Activated naive CD4-positive, alpha-beta T cell treated with anti-CD3 and anti-CD28 coated beads, Interleukin-2, amount 50 U/mL, for 24 hours (primary cell): ENCODE measurements around the gene CHI3L2.

Source experiments
- H3K27ac Mint-ChIP-seq: one replicate; pipeline ENCODE4 v1.8.0; 2021; ENCODE audit warnings: mild to moderate bottlenecking, mixed read lengths
- H3K27me3 Mint-ChIP-seq: one replicate; pipeline ENCODE4 v1.8.0; 2021; ENCODE audit warnings: mixed read lengths
- H3K36me3 Mint-ChIP-seq: one replicate; pipeline ENCODE4 v1.8.0; 2021; ENCODE audit warnings: mixed read lengths
- H3K4me1 Mint-ChIP-seq: one replicate; pipeline ENCODE4 v1.8.0; 2021; ENCODE audit warnings: mixed read lengths
- H3K4me3 Mint-ChIP-seq: one replicate; pipeline ENCODE4 v1.8.0; 2021; ENCODE audit warnings: mild to moderate bottlenecking, mixed read lengths
- H3K9me3 Mint-ChIP-seq: one replicate; pipeline ENCODE4 v1.8.0; 2021; ENCODE audit warnings: mixed read lengths

The CHI3L2 gene

DNA sequence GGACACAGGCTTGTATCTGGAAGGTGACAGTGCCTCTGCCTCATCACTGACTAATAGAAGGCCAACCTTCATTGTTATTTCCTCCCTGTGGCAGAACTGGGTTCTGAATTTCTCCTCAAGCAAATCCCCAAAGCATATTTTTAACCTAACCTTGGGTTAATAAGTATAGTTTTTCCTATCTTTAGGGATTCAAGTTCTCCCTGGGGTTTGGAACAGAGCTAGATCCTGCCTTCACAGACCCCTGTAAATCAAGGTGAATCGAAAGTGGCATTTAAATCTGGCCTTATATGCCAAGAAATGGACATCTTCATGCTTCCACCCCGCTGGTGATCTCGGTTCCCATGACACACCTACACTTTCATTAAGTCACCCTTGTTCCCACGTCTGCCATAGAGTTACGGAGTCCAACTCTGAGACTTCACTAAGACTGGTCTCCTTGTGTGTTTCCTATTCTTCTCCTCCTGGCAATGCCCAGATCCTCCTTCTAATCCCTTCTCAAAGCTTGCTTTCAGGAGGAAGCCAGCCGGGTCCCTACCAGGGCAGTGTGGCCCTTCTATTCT lies 4.3 kb upstream of the CHI3L2 start:
- Mint-ChIP-seq H3K4me1 (peaks cover 96% of the 10 kb centered on the region), H3K9me3 (peaks cover 1% of the 10 kb centered on the region), H3K27me3 (no peaks in the 10 kb centered on the region), H3K27ac (peak overlapping the region; percentile 100), H3K4me3 (peak overlapping the region; percentile 87), H3K36me3 (no peaks in the 10 kb centered on the region)

DNA sequence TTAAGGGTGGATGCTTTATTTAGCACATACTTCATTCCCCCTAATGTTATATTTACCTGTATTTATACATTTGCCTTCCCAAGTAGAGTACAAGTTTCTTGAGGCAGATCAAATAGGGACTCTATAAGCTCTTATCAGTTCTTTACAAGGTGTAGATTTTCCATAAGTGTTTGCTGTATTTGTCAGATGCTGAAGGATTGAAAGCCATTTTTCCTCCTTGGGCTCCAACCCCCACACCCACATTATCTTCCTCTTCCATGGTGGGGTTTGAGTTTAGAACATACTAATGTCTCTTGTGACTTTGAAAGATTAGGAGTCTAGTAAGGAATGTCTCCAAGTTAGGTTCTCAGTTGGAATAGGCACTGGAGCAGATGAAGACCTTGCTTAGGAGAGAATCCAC lies 2.4 kb upstream of the CHI3L2 start:
- Mint-ChIP-seq H3K4me3 (peak overlapping the region; percentile 85), H3K36me3 (no peaks in the 10 kb centered on the region), H3K27me3 (no peaks in the 10 kb centered on the region), H3K9me3 (no peaks in the 10 kb centered on the region), H3K27ac (peak overlapping the region; percentile 95), H3K4me1 (peaks cover 93% of the 10 kb centered on the region)

DNA sequence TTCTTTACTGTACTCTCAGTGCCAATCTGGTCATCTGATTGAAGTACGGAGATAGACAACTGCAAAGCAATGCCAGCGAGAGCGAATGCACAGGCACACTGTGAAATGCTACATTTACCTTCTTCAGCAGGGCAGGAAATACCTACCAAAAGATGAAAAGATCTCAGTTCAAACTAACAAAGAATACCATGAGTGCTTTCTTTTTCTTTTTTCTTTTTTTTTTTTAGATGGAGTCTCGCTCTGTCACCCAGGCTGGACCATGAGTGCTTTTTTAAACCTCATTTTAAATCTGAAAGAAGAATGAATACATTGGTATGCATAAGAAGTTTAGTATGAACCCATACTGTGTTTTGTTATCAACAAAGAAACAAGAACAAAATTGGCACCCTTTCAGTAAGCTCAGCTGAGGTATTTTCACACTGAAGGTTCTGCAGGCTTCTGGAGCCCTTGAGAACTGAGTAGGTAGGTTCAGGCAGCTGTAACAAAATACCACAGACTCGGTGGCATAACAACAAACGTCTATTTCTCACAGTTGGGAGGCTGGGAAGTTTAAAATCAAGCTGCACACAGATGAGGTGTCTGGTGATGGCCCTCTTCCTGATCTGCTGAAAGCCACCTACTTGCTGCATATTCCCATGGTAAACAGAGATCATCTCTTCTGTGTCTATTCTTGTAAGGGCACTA lies 1.7 kb upstream of the CHI3L2 start:
- Mint-ChIP-seq H3K4me3 (peak overlapping the region; percentile 85), H3K27ac (peak overlapping the region; percentile 95), H3K27me3 (no peaks in the 10 kb centered on the region), H3K4me1 (peaks cover 90% of the 10 kb centered on the region), H3K9me3 (no peaks in the 10 kb centered on the region), H3K36me3 (no peaks in the 10 kb centered on the region)

DNA sequence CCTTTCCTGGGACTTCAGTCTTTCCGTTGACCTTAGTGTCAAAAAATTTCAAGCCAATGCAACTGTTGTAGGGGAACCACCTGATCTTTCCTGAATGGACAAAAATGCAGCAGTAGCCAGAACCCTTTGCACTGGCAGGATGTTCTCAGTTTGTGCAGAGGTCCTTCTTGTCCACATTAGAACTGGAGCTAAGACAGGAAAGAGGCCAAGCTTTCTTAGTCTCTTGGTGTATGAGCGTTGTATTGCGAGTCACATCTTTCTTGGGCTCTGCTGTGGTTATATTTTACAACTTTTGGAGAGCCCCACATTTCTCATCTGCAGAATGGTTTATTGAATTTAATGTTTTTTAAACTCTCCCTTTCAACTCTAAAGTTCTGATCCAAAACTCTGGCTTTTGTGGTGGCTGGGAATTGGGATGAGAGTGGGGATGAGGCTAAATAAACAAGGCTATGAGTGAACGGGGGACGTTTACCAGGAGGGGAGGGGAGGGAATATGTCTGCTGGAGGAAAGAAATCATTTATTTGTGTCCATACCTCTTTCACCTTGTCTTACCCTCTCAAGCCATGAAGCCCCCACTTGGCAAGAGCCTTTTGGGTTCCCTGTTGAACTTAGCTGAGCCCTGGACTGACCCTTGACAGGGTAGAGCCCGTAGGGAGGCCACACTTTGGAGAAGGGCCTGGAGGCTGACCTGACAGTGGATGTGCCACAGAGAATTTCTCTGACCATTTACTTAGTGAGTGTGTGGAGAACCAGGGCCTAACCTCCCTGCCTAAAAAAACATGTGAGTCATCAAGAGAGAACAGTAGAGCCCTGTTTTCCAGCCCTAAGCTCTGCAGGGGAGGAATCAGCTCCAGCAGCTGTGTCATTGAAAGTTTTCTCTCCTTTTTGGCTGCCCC lies 586 bp downstream of the CHI3L2 start:
- no peaks in the 10 kb centered on the region for H3K27me3 Mint-ChIP-seq
- peaks cover 90% of the 10 kb centered on the region for H3K4me1 Mint-ChIP-seq
- peak overlapping the region; percentile 73 for H3K27ac Mint-ChIP-seq
- H3K4me3 Mint-ChIP-seq = peak overlapping the region; percentile 63
- no peaks in the 10 kb centered on the region for H3K9me3 Mint-ChIP-seq
- peaks cover 2% of the 10 kb centered on the region for H3K36me3 Mint-ChIP-seq

- Mint-ChIP-seq H3K36me3 (peaks cover 2% of the 10 kb centered on the region), H3K27me3 (no peaks in the 10 kb centered on the region), H3K4me1 (peaks cover 85% of the 10 kb centered on the region), H3K9me3 (no peaks in the 10 kb centered on the region), H3K27ac (no peak overlapping the region), H3K4me3 (peak overlapping the region; percentile 63)
Measured at GRCh38 chr1:111228748-111229126, 1.2 kb downstream of the CHI3L2 start.

DNA sequence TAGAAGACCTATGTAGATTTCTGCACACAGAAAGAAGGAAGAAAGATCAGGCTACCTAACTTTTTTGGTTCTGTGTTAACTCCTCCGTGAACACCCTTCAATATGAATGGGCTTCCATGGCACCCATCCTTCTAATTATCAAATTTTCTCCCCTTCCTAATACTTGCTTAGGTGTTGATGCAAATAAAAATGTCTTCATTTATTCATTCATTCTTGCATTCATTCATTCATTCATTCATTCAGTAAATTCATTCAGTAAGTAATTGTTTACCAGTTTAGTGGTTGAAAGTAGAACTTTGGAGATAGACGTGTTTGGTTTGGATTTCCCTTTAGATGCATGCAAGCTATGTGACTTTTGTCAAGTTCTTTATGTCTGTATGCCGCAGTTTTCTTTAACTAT lies 4.6 kb downstream of the CHI3L2 start:
- peaks cover 85% of the 10 kb centered on the region for H3K4me1 Mint-ChIP-seq
- peak overlapping the region; percentile 76 for H3K4me3 Mint-ChIP-seq
- H3K36me3 Mint-ChIP-seq = peaks cover 16% of the 10 kb centered on the region
- H3K9me3 Mint-ChIP-seq = no peaks in the 10 kb centered on the region
- H3K27ac Mint-ChIP-seq = peak overlapping the region; percentile 84
- H3K27me3 Mint-ChIP-seq = no peaks in the 10 kb centered on the region

DNA sequence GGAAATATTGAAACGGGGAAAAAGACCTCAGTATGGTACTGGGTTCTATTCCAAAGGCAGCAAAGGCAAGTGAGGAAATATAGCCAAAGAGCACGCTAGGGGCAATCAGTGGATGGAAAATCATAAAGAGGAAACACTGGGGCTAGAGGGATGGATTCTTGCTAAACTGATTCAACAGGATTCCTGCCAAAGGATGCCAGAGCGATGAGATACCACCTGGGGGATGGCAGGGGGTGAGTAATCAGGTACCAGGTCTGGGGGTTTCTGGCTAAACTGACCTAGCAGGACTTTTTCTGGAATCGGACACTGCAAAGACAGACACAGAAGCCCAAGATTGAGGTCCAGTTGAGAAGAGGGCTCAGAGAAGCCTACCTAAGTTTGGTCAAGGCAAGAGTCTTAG lies 6.7 kb downstream of the CHI3L2 start:
- Mint-ChIP-seq H3K9me3 (no peaks in the 10 kb centered on the region), H3K4me1 (peaks cover 80% of the 10 kb centered on the region), H3K27ac (peak overlapping the region; percentile 38), H3K4me3 (no peak overlapping the region), H3K36me3 (peaks cover 28% of the 10 kb centered on the region), H3K27me3 (no peaks in the 10 kb centered on the region)

GRCh38 chr1:111234866-111235265 lies 7.4 kb downstream of the CHI3L2 start:
- peaks cover 84% of the 10 kb centered on the region for H3K4me1 Mint-ChIP-seq
- no peak overlapping the region for H3K4me3 Mint-ChIP-seq
- no peaks in the 10 kb centered on the region for H3K9me3 Mint-ChIP-seq
- peak overlapping the region; percentile 19 for H3K27ac Mint-ChIP-seq
- peaks cover 33% of the 10 kb centered on the region for H3K36me3 Mint-ChIP-seq
- no peaks in the 10 kb centered on the region for H3K27me3 Mint-ChIP-seq

DNA sequence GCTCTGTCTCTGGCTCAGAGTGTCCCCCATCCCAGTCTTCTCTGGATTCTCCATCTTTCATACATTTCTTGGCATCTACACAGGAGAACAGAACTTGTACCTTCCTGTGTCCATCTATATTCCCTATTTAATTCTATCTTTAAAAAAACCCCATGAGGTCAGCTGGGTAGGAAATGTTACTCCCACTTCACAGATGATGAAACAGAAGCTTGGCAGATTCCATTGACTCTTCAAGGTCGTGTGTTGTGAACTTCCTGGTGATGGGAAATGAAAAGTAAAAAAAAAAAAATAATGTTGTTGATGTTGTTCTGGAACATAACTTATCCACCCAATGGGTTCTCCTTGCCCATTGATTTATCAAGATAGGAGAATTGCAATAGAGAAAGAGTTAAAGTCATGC lies 8.9 kb downstream of the CHI3L2 start:
- Mint-ChIP-seq H3K4me3 (no peak overlapping the region), H3K9me3 (no peaks in the 10 kb centered on the region), H3K36me3 (peaks cover 43% of the 10 kb centered on the region), H3K27me3 (no peaks in the 10 kb centered on the region), H3K27ac (peak overlapping the region; percentile 73), H3K4me1 (peaks cover 81% of the 10 kb centered on the region)

DNA sequence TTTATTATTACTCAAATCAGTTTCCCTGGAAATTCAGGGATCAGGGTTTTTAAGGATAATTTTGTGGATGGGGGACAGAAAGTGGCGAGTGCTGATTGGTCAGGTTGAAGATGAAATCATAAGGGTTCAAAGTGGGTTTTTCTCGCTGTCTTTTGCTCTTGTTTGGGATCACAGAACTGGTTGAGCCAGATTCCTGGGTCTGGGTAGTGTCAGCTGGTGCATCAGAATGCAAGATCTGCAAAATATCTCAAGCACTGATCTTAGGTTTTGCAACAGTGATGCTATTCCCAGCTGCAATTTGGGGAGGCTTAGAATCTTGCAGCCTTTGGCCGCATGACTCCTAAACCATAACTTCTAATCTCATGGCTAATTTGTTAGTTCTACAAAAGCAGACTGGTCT lies 9.3 kb downstream of the CHI3L2 start:
- Mint-ChIP-seq H3K4me1 (peaks cover 77% of the 10 kb centered on the region), H3K27me3 (no peaks in the 10 kb centered on the region), H3K4me3 (no peak overlapping the region), H3K27ac (peak overlapping the region; percentile 73), H3K36me3 (peaks cover 44% of the 10 kb centered on the region), H3K9me3 (no peaks in the 10 kb centered on the region)

- no peak overlapping the region for H3K4me3 Mint-ChIP-seq
- H3K4me1 Mint-ChIP-seq = peaks cover 63% of the 10 kb centered on the region
- no peaks in the 10 kb centered on the region for H3K27me3 Mint-ChIP-seq
- peak overlapping the region; percentile 48 for H3K27ac Mint-ChIP-seq
- peaks cover 46% of the 10 kb centered on the region for H3K36me3 Mint-ChIP-seq
- H3K9me3 Mint-ChIP-seq = no peaks in the 10 kb centered on the region
Measured at GRCh38 chr1:111238056-111238795, 10.7 kb downstream of the CHI3L2 start.

DNA sequence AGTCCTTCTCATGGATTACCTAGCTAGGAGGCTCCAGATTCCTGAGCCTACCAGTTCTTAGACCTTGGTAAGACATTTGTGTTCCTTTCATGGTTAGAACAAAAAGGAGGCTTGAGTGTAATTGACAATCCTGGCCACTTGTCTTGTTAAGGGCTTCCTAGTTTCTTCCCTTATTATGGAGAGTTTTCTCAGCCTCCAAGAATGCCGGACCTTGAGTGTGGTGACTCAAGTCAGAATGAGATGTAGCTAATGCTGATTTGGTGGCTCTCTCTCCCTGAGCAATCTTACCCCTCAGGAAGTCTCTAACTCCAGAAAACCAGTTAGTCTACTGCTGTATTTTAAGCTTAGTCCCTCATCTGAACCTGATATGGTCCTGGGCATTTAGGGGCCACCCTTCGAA lies 14.3 kb downstream of the CHI3L2 start:
- Mint-ChIP-seq H3K27me3 (no peaks in the 10 kb centered on the region), H3K36me3 (peaks cover 37% of the 10 kb centered on the region), H3K4me3 (no peak overlapping the region), H3K9me3 (no peaks in the 10 kb centered on the region), H3K4me1 (peaks cover 34% of the 10 kb centered on the region), H3K27ac (no peak overlapping the region)

- Mint-ChIP-seq H3K27ac (no peak overlapping the region), H3K4me1 (peaks cover 24% of the 10 kb centered on the region), H3K27me3 (no peaks in the 10 kb centered on the region), H3K36me3 (peaks cover 30% of the 10 kb centered on the region), H3K9me3 (no peaks in the 10 kb centered on the region), H3K4me3 (no peak overlapping the region)
Measured at GRCh38 chr1:111242805-111243523, 15.5 kb downstream of the CHI3L2 start.

DNA sequence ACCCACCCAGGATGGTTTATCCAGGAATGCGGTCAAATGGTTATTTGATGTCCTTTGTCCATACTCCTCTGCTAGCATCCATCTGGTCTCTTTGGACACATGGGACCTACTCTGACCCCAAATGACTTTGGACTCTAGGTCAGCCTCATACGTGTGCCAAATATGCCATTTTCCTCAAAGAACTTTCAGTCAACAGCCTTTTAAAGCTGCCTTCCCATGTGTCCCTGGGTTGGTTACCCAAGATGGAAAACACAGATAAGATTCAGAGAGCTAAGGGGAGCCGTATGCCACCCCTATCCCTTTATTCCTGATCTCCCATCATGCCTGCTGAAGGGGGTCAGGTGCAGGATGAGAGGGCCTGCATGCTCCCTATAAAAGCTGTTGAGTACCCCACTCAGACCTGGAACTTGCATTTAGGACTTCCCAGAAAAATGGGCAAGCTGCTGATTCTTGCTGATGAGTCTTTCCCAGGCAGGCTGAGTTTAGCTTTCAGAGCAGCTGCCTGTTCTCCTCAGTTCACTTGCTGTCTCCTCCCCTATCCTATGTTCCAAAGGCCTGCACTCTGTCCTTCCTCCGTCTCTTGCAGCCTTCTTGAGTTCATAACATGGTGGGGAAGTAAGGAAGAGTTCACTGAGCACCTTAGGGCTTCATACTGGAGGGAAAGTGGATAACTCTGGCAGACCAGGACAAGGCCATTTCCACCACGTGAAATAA lies 19.8 kb downstream of the CHI3L2 start:
- no peak overlapping the region for H3K4me3 Mint-ChIP-seq
- H3K4me1 Mint-ChIP-seq = peaks cover 19% of the 10 kb centered on the region
- no peaks in the 10 kb centered on the region for H3K9me3 Mint-ChIP-seq
- peaks cover 8% of the 10 kb centered on the region for H3K36me3 Mint-ChIP-seq
- H3K27me3 Mint-ChIP-seq = no peaks in the 10 kb centered on the region
- no peak overlapping the region for H3K27ac Mint-ChIP-seq
